Thyroid gland (tissue), 4 donors: ENCODE measurements around the gene MKNK2.
A peak's percentile ranks its signal among the peaks of the same experiment; 100 is the strongest.

Experiments
- CTCF ChIP-seq, 6 experiments: fragments of 200-600 bp in 3 of 6; fragments of 450-650 bp in 3 of 6; sonication (generic) in 3 of 6; IDR thresholded peaks; one replicate each; pipeline ENCODE4 v1.5.1; 2016 to 2019; ENCODE audit warnings: antibody characterized with exemption in 6 of 6, mild to moderate bottlenecking in 2 of 6, inconsistent platforms in 1 of 6, moderate library complexity in 1 of 6
- POLR2A ChIP-seq, 2 donors: fragments of 450-650 bp; IDR thresholded peaks; one replicate each; pipeline ENCODE4 v1.6.1; 2017; ENCODE audit warnings: antibody characterized with exemption in 2 of 2, mild to moderate bottlenecking in 2 of 2, moderate library complexity in 1 of 2

- TF ChIP-seq CTCF (IDR thresholded peaks at IDR 0.05) (no peak), POLR2A (IDR thresholded peaks at IDR 0.05) (peak; percentile 87 to 91)
Measured at GRCh38 chr19:2049741-2050348, 1.2 kb downstream of the MKNK2 start.
